GM23338 (cell line): ENCODE results near the gene NGFR. TPM values are rescaled to one million over a fixed set of nuclear protein-coding genes. Genes with fewer than 3 reads are reported as not detected.

Source experiments
- ATAC-seq: fragments of 200-7000 bp; cut with Tn5 transposase; 3 replicates; pipeline ENCODE4 v1.9.1; 2020
- DNase-seq: peaks from one replicate; pipeline ENCODE4 v3.0.0-alpha.2; 2015; ENCODE audit warnings: low spot score
- H2AFZ ChIP-seq: fragments of 200-600 bp; sonication (generic); 2 replicates; pipeline ENCODE4 v1.8.0; 2016; ENCODE audit warnings: antibody characterized with exemption, mild to moderate bottlenecking, moderate library complexity
- H3F3A ChIP-seq: fragments of 200-600 bp; sonication (generic); replicated peaks from 2 replicates; pipeline ENCODE4 v1.8.0; 2017; ENCODE audit warnings: antibody characterized with exemption, mixed run types, low read depth
- H3K27ac ChIP-seq: fragments of 200-600 bp; sonication (generic); 2 replicates; pipeline ENCODE4 v1.6.1; 2016; ENCODE audit warnings: low read depth
- H3K27me3 ChIP-seq: fragments of 200-600 bp; sonication (generic); 2 replicates; pipeline ENCODE4 v1.8.0; 2016; ENCODE audit warnings: mild to moderate bottlenecking, mixed run types, moderate library complexity; ENCODE audit not compliant: insufficient read depth
- H3K36me3 ChIP-seq: fragments of 200-600 bp; sonication (generic); 2 replicates; pipeline ENCODE4 v1.8.0; 2016; ENCODE audit warnings: mild to moderate bottlenecking; ENCODE audit not compliant: insufficient read depth
- H3K4me1 ChIP-seq: fragments of 200-600 bp; sonication (generic); 2 replicates; pipeline ENCODE4 v1.8.0; 2016; ENCODE audit warnings: mild to moderate bottlenecking, moderate library complexity; ENCODE audit not compliant: insufficient read depth
- H3K4me2 ChIP-seq: fragments of 200-600 bp; sonication (generic); 2 replicates; pipeline ENCODE4 v1.7.1; 2017; ENCODE audit warnings: mixed run types
- H3K4me3 ChIP-seq: fragments of 200-600 bp; sonication (generic); 2 replicates; pipeline ENCODE4 v1.6.1; 2016; ENCODE audit warnings: mixed run types
- H3K79me2 ChIP-seq: fragments of 200-600 bp; sonication (generic); replicated peaks from 2 replicates; pipeline ENCODE4 v1.8.0; 2017; ENCODE audit warnings: mild to moderate bottlenecking; ENCODE audit not compliant: insufficient read depth
- H3K9me2 ChIP-seq: fragments of 200-600 bp; sonication (generic); 2 replicates; pipeline ENCODE4 v1.8.0; 2017; ENCODE audit not compliant: insufficient read depth
- H4K20me1 ChIP-seq: fragments of 200-600 bp; sonication (generic); replicated peaks from 2 replicates; pipeline ENCODE4 v1.8.0; 2017; ENCODE audit warnings: mild to moderate bottlenecking; ENCODE audit not compliant: insufficient read depth
- H3K27ac Mint-ChIP-seq: 2 replicates; pipeline ENCODE4 v1.8.0; 2020; ENCODE audit warnings: inconsistent platforms, mild to moderate bottlenecking, moderate library complexity, mixed read lengths
- H3K27me3 Mint-ChIP-seq: 3 replicates; pipeline ENCODE4 v1.8.0; 2022; ENCODE audit warnings: low read depth, mild to moderate bottlenecking, moderate library complexity, mixed read lengths, inconsistent platforms; ENCODE audit not compliant: insufficient read depth, poor library complexity
- H3K36me3 Mint-ChIP-seq: 3 replicates; pipeline ENCODE4 v1.8.0; 2021; ENCODE audit warnings: low read depth, mild to moderate bottlenecking, inconsistent platforms, moderate library complexity, mixed read lengths
- H3K4me1 Mint-ChIP-seq: 3 replicates; pipeline ENCODE4 v1.8.0; 2020; ENCODE audit warnings: mild to moderate bottlenecking, inconsistent platforms, mixed read lengths
- H3K4me3 Mint-ChIP-seq: 3 replicates; pipeline ENCODE4 v1.8.0; 2021; ENCODE audit warnings: moderate library complexity, mild to moderate bottlenecking, inconsistent platforms, mixed read lengths
- H3K9me3 Mint-ChIP-seq: 3 replicates; pipeline ENCODE4 v1.8.0; 2020; ENCODE audit warnings: moderate library complexity, mild to moderate bottlenecking, inconsistent platforms, mixed read lengths
- CREB1 ChIP-seq: fragments of 250-450 bp; sonication (Bioruptor Pico); IDR thresholded peaks from 2 replicates; pipeline ENCODE4 v1.5.0; 2020; ENCODE audit warnings: low read depth, mild to moderate bottlenecking, moderate library complexity
- JUNB ChIP-seq: IDR thresholded peaks from one replicate; pipeline ENCODE4 v1.6.1; 2016; ENCODE audit warnings: antibody characterized with exemption; ENCODE audit not compliant: unreplicated experiment
- NANOG ChIP-seq: IDR thresholded peaks from 2 replicates; pipeline ENCODE4 v1.6.1; 2016; ENCODE audit warnings: antibody characterized with exemption, borderline replicate concordance
- polyA plus RNA-seq: library from polyadenylated mRNA; unstranded; fragments of >200 nt; fragmentation: Nextera tagmentation; extraction: Ambion mirVana; gene quantifications from 2 replicates; pipeline ENCODE4 v1.2.1, GENCODE V29; 2016
- total RNA-seq: library from RNA; depleted of rRNA; stranded (reverse); fragments of >200 nt; shearing (Covaris generic); gene quantifications from 2 replicates; pipeline ENCODE4 v1.2.3, GENCODE V29; 2014
- TF ChIP-seq, protein P1 (sequence below): fragments of 250-450 bp; sonication (Bioruptor Pico); IDR thresholded peaks from 2 replicates; pipeline ENCODE4 v1.5.0; 2020; ENCODE audit warnings: mild to moderate bottlenecking, moderate library complexity
- TF ChIP-seq, protein P2 (sequence below): IDR thresholded peaks from 2 replicates; pipeline ENCODE4 v1.6.1; 2016; ENCODE audit warnings: antibody characterized with exemption
- TF ChIP-seq, protein P3 (sequence below): IDR thresholded peaks from one replicate; pipeline ENCODE4 v1.6.1; 2018; ENCODE audit warnings: antibody characterized with exemption; ENCODE audit not compliant: unreplicated experiment

NGFR gene
- total and polyA plus RNA-seq, 2 experiments from 2014 or later, result 2.8 to 6.9 TPM

- TF ChIP-seq, protein P1, sequence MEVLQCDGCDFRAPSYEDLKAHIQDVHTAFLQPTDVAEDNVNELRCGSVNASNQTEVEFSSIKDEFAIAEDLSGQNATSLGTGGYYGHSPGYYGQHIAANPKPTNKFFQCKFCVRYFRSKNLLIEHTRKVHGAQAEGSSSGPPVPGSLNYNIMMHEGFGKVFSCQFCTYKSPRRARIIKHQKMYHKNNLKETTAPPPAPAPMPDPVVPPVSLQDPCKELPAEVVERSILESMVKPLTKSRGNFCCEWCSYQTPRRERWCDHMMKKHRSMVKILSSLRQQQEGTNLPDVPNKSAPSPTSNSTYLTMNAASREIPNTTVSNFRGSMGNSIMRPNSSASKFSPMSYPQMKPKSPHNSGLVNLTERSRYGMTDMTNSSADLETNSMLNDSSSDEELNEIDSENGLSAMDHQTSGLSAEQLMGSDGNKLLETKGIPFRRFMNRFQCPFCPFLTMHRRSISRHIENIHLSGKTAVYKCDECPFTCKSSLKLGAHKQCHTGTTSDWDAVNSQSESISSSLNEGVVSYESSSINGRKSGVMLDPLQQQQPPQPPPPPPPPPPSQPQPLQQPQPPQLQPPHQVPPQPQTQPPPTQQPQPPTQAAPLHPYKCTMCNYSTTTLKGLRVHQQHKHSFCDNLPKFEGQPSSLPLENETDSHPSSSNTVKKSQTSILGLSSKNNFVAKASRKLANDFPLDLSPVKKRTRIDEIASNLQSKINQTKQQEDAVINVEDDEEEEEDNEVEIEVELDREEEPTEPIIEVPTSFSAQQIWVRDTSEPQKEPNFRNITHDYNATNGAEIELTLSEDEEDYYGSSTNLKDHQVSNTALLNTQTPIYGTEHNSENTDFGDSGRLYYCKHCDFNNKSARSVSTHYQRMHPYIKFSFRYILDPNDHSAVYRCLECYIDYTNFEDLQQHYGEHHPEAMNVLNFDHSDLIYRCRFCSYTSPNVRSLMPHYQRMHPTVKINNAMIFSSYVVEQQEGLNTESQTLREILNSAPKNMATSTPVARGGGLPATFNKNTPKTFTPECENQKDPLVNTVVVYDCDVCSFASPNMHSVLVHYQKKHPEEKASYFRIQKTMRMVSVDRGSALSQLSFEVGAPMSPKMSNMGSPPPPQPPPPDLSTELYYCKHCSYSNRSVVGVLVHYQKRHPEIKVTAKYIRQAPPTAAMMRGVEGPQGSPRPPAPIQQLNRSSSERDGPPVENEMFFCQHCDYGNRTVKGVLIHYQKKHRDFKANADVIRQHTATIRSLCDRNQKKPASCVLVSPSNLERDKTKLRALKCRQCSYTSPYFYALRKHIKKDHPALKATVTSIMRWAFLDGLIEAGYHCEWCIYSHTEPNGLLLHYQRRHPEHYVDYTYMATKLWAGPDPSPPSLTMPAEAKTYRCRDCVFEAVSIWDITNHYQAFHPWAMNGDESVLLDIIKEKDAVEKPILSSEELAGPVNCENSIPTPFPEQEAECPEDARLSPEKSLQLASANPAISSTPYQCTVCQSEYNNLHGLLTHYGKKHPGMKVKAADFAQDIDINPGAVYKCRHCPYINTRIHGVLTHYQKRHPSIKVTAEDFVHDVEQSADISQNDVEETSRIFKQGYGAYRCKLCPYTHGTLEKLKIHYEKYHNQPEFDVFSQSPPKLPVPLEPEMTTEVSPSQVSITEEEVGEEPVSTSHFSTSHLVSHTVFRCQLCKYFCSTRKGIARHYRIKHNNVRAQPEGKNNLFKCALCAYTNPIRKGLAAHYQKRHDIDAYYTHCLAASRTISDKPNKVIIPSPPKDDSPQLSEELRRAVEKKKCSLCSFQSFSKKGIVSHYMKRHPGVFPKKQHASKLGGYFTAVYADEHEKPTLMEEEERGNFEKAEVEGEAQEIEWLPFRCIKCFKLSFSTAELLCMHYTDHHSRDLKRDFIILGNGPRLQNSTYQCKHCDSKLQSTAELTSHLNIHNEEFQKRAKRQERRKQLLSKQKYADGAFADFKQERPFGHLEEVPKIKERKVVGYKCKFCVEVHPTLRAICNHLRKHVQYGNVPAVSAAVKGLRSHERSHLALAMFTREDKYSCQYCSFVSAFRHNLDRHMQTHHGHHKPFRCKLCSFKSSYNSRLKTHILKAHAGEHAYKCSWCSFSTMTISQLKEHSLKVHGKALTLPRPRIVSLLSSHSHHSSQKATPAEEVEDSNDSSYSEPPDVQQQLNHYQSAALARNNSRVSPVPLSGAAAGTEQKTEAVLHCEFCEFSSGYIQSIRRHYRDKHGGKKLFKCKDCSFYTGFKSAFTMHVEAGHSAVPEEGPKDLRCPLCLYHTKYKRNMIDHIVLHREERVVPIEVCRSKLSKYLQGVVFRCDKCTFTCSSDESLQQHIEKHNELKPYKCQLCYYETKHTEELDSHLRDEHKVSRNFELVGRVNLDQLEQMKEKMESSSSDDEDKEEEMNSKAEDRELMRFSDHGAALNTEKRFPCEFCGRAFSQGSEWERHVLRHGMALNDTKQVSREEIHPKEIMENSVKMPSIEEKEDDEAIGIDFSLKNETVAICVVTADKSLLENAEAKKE (CRISPR knock-in tag), result no peak
These were observed 24.7 kb downstream of the NGFR start (continued) for GRCh38 chr17:49519781-49520180.

DNA sequence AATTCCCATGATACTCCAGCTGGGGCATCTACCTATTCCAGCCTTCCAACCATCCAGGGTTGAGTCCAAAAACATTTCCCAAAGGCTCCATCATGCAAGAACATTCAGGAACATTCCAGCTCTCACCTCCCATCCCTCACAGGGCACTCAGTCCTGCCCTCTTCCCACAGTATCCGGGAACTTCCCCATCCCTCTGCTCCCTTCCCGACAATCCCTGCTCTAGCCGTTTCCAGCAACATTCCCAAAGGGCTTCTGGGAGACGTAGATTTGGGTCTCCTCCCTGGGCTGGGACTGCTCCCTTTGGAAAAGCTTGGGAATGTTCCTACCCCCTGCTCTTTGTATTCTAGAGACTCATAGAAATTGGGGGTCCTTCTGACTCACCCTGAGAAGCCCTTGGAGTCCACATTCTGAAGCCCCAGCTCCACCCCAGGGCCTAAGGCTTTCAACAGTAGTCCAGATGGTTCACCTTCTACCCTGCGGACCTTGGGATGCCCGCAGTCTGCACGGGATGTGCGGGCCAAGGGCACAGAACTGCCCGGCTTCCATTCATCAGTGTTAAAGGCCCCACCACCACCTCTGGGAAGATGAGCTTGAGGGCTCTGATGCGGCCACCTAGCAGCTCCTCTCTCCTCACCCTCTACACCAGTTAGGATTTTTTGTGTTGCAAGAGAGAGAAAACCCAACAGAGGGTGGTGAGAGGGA lies 25.4 kb downstream of the NGFR start:
- no peaks in the 10 kb centered on the region for H3F3A ChIP-seq
- H3K27me3 ChIP-seq, result no peaks in the 10 kb centered on the region
- Mint-ChIP-seq H3K4me1 (peaks cover 12% of the 10 kb centered on the region), H3K27ac (no peak overlapping the region), H3K36me3 (no peaks in the 10 kb centered on the region), H3K4me3 (no peak overlapping the region), H3K9me3 (no peaks in the 10 kb centered on the region), H3K27me3 (peaks cover 16% of the 10 kb centered on the region)
- no peaks in the 10 kb centered on the region for H4K20me1 ChIP-seq
- H3K9me2 ChIP-seq, result no peaks in the 10 kb centered on the region
- H3K4me3 ChIP-seq, result no peak overlapping the region
- H3K36me3 ChIP-seq, result no peaks in the 10 kb centered on the region
- H3K27ac ChIP-seq, result no peak overlapping the region
- H2AFZ ChIP-seq, result no peak overlapping the region
- ATAC-seq, result no peak
- DNase-seq, result no peak
- no peak overlapping the region for H3K4me2 ChIP-seq
- no peaks in the 10 kb centered on the region for H3K79me2 ChIP-seq
- H3K4me1 ChIP-seq, result peaks cover 6% of the 10 kb centered on the region
- TF ChIP-seq JUNB (no peak), NANOG (no peak), CREB1 (CRISPR knock-in tag) (no peak)
- TF ChIP-seq, protein P2, sequence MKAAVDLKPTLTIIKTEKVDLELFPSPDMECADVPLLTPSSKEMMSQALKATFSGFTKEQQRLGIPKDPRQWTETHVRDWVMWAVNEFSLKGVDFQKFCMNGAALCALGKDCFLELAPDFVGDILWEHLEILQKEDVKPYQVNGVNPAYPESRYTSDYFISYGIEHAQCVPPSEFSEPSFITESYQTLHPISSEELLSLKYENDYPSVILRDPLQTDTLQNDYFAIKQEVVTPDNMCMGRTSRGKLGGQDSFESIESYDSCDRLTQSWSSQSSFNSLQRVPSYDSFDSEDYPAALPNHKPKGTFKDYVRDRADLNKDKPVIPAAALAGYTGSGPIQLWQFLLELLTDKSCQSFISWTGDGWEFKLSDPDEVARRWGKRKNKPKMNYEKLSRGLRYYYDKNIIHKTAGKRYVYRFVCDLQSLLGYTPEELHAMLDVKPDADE, result no peak
- TF ChIP-seq, protein P3, sequence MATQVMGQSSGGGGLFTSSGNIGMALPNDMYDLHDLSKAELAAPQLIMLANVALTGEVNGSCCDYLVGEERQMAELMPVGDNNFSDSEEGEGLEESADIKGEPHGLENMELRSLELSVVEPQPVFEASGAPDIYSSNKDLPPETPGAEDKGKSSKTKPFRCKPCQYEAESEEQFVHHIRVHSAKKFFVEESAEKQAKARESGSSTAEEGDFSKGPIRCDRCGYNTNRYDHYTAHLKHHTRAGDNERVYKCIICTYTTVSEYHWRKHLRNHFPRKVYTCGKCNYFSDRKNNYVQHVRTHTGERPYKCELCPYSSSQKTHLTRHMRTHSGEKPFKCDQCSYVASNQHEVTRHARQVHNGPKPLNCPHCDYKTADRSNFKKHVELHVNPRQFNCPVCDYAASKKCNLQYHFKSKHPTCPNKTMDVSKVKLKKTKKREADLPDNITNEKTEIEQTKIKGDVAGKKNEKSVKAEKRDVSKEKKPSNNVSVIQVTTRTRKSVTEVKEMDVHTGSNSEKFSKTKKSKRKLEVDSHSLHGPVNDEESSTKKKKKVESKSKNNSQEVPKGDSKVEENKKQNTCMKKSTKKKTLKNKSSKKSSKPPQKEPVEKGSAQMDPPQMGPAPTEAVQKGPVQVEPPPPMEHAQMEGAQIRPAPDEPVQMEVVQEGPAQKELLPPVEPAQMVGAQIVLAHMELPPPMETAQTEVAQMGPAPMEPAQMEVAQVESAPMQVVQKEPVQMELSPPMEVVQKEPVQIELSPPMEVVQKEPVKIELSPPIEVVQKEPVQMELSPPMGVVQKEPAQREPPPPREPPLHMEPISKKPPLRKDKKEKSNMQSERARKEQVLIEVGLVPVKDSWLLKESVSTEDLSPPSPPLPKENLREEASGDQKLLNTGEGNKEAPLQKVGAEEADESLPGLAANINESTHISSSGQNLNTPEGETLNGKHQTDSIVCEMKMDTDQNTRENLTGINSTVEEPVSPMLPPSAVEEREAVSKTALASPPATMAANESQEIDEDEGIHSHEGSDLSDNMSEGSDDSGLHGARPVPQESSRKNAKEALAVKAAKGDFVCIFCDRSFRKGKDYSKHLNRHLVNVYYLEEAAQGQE, result no peak
